GM23338 (cell line): ENCODE measurements around the gene AGXT.

ENCODE experiments used
- POLR2AphosphoS5 ChIP-seq: IDR thresholded peaks from 2 replicates; pipeline ENCODE4 v1.6.1; 2016; ENCODE audit warnings: antibody characterized with exemption, low read depth
- ZNF331 ChIP-seq: fragments of 250-450 bp; sonication (Bioruptor Pico); IDR thresholded peaks from 2 replicates; pipeline ENCODE4 v1.5.0; 2020; ENCODE audit warnings: low read depth, mild to moderate bottlenecking, moderate library complexity
- TF ChIP-seq, protein P1 (sequence below), 2 experiments: fragments of 200-600 bp in 1 of 2; sonication (generic) in 1 of 2; conservative IDR thresholded peaks; 2 replicates each; pipeline versions ENCODE4 v1.5.1 to v1.6.1; 2016 to 2017; ENCODE audit warnings: antibody characterized with exemption in 2 of 2, low read depth in 2 of 2, mild to moderate bottlenecking in 2 of 2, moderate library complexity in 1 of 2
- TF ChIP-seq, protein P2 (sequence below): IDR thresholded peaks from 2 replicates; pipeline ENCODE4 v1.6.1; 2016; ENCODE audit warnings: antibody characterized with exemption

DNA sequence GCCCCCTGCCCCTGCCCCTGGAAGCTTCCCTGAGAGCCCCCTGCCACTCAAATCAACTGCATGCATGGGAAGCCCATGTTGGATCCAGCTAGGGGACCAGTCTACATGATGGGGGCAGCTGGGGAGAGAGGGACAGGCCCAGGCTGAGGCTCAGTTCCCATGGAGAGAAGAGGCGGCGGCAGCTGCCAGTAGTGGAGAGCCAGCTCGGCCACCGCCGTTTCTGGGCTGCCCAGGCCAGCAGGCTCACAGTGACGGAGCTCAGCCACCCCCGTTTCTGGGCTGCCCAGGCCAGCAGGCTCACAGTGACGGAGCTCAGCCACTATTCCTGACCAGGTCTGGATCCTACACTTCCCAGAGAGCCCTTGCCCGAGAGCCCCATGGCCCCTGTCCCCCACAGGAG lies 23.7 kb downstream of the AGXT start:
- TF ChIP-seq, protein P1, sequence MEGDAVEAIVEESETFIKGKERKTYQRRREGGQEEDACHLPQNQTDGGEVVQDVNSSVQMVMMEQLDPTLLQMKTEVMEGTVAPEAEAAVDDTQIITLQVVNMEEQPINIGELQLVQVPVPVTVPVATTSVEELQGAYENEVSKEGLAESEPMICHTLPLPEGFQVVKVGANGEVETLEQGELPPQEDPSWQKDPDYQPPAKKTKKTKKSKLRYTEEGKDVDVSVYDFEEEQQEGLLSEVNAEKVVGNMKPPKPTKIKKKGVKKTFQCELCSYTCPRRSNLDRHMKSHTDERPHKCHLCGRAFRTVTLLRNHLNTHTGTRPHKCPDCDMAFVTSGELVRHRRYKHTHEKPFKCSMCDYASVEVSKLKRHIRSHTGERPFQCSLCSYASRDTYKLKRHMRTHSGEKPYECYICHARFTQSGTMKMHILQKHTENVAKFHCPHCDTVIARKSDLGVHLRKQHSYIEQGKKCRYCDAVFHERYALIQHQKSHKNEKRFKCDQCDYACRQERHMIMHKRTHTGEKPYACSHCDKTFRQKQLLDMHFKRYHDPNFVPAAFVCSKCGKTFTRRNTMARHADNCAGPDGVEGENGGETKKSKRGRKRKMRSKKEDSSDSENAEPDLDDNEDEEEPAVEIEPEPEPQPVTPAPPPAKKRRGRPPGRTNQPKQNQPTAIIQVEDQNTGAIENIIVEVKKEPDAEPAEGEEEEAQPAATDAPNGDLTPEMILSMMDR (conservative IDR thresholded peaks at IDR 0.05; ENCODE audit: low read depth in 2 of 2): no peak
- TF ChIP-seq POLR2AphosphoS5: no peak
- TF ChIP-seq, protein P2, sequence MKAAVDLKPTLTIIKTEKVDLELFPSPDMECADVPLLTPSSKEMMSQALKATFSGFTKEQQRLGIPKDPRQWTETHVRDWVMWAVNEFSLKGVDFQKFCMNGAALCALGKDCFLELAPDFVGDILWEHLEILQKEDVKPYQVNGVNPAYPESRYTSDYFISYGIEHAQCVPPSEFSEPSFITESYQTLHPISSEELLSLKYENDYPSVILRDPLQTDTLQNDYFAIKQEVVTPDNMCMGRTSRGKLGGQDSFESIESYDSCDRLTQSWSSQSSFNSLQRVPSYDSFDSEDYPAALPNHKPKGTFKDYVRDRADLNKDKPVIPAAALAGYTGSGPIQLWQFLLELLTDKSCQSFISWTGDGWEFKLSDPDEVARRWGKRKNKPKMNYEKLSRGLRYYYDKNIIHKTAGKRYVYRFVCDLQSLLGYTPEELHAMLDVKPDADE: no peak
- no peak for TF ChIP-seq ZNF331 (CRISPR knock-in tag)
